Measurements from ENCODE around the gene SYTL2.

Gene SYTL2

GRCh38 chr11:85835729-85836128 is 24.8 kb upstream of the SYTL2 start:
- no peak overlapping the region for H3K4me3 ChIP-seq (ENCODE audit: control insufficient read depth, low read depth, low read length)
- no peak for DNase-seq (ENCODE audit: low read depth)
- no peak for TF ChIP-seq CTCF (IDR thresholded peaks at IDR 0.05; ENCODE audit: control insufficient read depth, insufficient read depth, low read depth, low read length, missing control alignments)

GRCh38 chr11:85835263-85835662 is 24.3 kb upstream of the SYTL2 start:
- H3K4me3 ChIP-seq (ENCODE audit: control insufficient read depth, low read depth, low read length), result no peak overlapping the region
- no peak for DNase-seq (ENCODE audit: low read depth)
- TF ChIP-seq CTCF (IDR thresholded peaks at IDR 0.05; ENCODE audit: control insufficient read depth, insufficient read depth, low read depth, low read length, missing control alignments), result no peak

- no peak overlapping the region for H3K4me3 ChIP-seq (ENCODE audit: control insufficient read depth, low read depth, low read length)
- no peak for DNase-seq (ENCODE audit: low read depth)
- no peak for TF ChIP-seq CTCF (IDR thresholded peaks at IDR 0.05; ENCODE audit: control insufficient read depth, insufficient read depth, low read depth, low read length, missing control alignments)
These were observed 20.1 kb upstream of the SYTL2 start for GRCh38 chr11:85831050-85831449.

- H3K4me3 ChIP-seq (ENCODE audit: control insufficient read depth, low read depth, low read length), result no peak overlapping the region
- no peak for DNase-seq (ENCODE audit: low read depth)
- no peak for TF ChIP-seq CTCF (IDR thresholded peaks at IDR 0.05; ENCODE audit: control insufficient read depth, insufficient read depth, low read depth, low read length, missing control alignments)
These were observed 18.2 kb upstream of the SYTL2 start for GRCh38 chr11:85829172-85829571.

- no peak for DNase-seq (ENCODE audit: low read depth)
- TF ChIP-seq CTCF (IDR thresholded peaks at IDR 0.05; ENCODE audit: control insufficient read depth, insufficient read depth, low read depth, low read length, missing control alignments), result no peak
- no peak overlapping the region for H3K4me3 ChIP-seq (ENCODE audit: control insufficient read depth, low read depth, low read length)
These were observed 17.7 kb upstream of the SYTL2 start for GRCh38 chr11:85828640-85828978.

GRCh38 chr11:85827748-85828639 is 17.1 kb upstream of the SYTL2 start:
- DNase-seq (ENCODE audit: low read depth), result peak; percentile 91
- no peak overlapping the region for H3K4me3 ChIP-seq (ENCODE audit: control insufficient read depth, low read depth, low read length)
- TF ChIP-seq CTCF (IDR thresholded peaks at IDR 0.05; ENCODE audit: control insufficient read depth, insufficient read depth, low read depth, low read length, missing control alignments), result no peak
